ENCODE data around the gene DNAJC24. TPM values are rescaled to one million over a fixed set of nuclear protein-coding genes. Genes with fewer than 3 reads are reported as not detected.

The DNAJC24 gene
- total and polyA plus RNA-seq, 9 of the 15 experiments (the other 6 are each of a cell fraction or from before 2014, with no cell fraction given) = 12.2 to 31.9 (median 16.9) TPM

DNA sequence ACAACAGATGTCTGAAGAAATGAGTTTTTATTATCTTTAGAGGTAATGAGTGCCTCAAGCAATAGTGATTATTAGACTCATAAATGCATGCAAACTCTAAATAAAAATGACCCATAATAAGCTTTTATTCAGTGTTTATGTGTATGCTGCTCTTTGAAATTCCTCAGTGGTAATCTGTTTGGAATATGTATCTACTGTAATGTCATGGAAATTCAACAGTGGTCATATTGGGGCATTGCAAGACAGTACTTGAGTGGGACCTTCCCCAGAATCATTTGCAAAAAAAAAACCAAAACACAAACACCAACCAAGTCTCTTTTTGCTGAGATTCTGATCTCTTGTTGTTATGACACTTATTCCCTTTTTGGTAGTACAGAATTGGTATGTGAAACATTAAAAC, 35.0 kb downstream of the DNAJC24 start:
- Histone ChIP-seq H3K36me3 (ENCODE audit: control insufficient read depth, insufficient read depth, low read length) (no peaks in the 10 kb centered on the region), H3K27me3 (ENCODE audit: control insufficient read depth in 2 of 2, insufficient read depth in 2 of 2, low read length in 2 of 2) (no peaks in the 10 kb centered on the region), H3K9me1 (ENCODE audit: control insufficient read depth, insufficient read depth, low read length) (no peaks in the 10 kb centered on the region), H3K4me2 (ENCODE audit: insufficient read depth, low read length) (no peak overlapping the region), H3K79me2 (ENCODE audit: control insufficient read depth, insufficient read depth, low read length) (no peaks in the 10 kb centered on the region), H3K4me1 (replicated peaks in 1 of 2; ENCODE audit: control insufficient read depth in 2 of 2, insufficient read depth in 2 of 2, low read length in 2 of 2) (no peaks in the 10 kb centered on the region), H3K27ac (ENCODE audit: extremely low read depth, low read depth, low read length) (no peak overlapping the region), H4K20me1 (replicated peaks; ENCODE audit: control insufficient read depth, insufficient read depth, low read length) (no peaks in the 10 kb centered on the region), H3K9ac (ENCODE audit: insufficient read depth in 1 of 2, low read depth in 2 of 2, low read length in 2 of 2) (no peak overlapping the region), H3K9me3 (replicated peaks; ENCODE audit: control insufficient read depth, insufficient read depth, low read depth, low read length) (no peaks in the 10 kb centered on the region), H3K4me3 (no peak overlapping the region), H2AFZ (ENCODE audit: low read depth, low read length) (no peak overlapping the region)
- in situ Hi-C loops (cut with MboI) (no loop called here), intact Hi-C loops (cut with micrococcal nuclease) (no loop called here)
- no TSS peak for BruUV-seq (replicated peaks)
- ChIA-PET CTCF (ENCODE audit: low intra/inter-chr PET ratio) (no interaction called here), POLR2A (no interaction called here)
- DNase-seq (ENCODE audit: extremely low read depth in 1 of 4, low spot score in 3 of 4) (peak in 1 of 4 experiments; percentile 11), FAIRE-seq (no peak), ATAC-seq (no peak)
- TF ChIP-seq RHOXF2B (CRISPR knock-in tag; conservative IDR thresholded peaks at IDR 0.05) (no peak), ZC3H8 (IDR thresholded peaks at IDR 0.05) (no peak), RBM17 (IDR thresholded peaks at IDR 0.05; ENCODE audit: borderline replicate concordance, low read depth, low read length) (no peak), DIDO1 (tag; IDR thresholded peaks at IDR 0.05; ENCODE audit: low read depth) (no peak), NCOA4 (IDR thresholded peaks at IDR 0.05; ENCODE audit: partially characterized antibody) (no peak)

DNA sequence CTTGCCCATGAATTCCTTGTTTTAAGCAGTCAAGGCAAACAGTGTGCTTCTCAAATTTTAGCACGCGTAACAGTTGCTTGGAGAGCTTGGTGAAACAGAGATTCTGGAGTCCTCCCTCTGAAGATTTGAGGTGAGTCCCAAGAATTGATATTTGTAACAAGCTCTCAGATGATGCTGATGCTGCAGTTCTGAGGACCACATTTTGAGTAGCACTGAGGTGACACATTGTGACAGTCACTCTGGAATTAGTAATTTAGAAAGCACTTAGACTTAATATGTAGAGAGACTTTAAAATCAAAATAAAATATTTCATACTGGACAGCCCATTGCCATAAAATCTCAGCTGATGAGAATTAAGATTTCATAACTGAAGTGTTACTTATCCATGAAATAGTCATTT, 38.5 kb downstream of the DNAJC24 start:
- FAIRE-seq (no peak), ATAC-seq (no peak), DNase-seq (ENCODE audit: extremely low read depth in 1 of 4, low spot score in 3 of 4) (no peak)
- no peak overlapping the region for H3K9ac ChIP-seq (ENCODE audit: insufficient read depth in 1 of 2, low read depth in 2 of 2, low read length in 2 of 2)
- TF ChIP-seq CC2D1A (IDR thresholded peaks at IDR 0.05) (no peak), ZNF316 (IDR thresholded peaks at IDR 0.05) (peak; percentile 26; the same call in 1 of the 2 replicates), TARDBP (IDR thresholded peaks at IDR 0.05) (no peak)
- POLR2A ChIA-PET = no interaction called here
- CTCF ChIA-PET (ENCODE audit: low intra/inter-chr PET ratio) = no interaction called here
- H3K27ac ChIP-seq (ENCODE audit: extremely low read depth, low read depth, low read length) = no peak overlapping the region
- no peak overlapping the region for H3K4me3 ChIP-seq
- intact Hi-C loops (cut with micrococcal nuclease) (no loop called here), in situ Hi-C loops (cut with MboI) (no loop called here)
- no peak overlapping the region for H3K4me2 ChIP-seq (ENCODE audit: insufficient read depth, low read length)
- H3K4me1 ChIP-seq (replicated peaks in 1 of 2; ENCODE audit: control insufficient read depth in 2 of 2, insufficient read depth in 2 of 2, low read length in 2 of 2) = no peaks in the 10 kb centered on the region
- H2AFZ ChIP-seq (ENCODE audit: low read depth, low read length) = no peak overlapping the region
- no peaks in the 10 kb centered on the region for H3K27me3 ChIP-seq (ENCODE audit: control insufficient read depth in 2 of 2, insufficient read depth in 2 of 2, low read length in 2 of 2)
- 100% methylated on average over 2 of the region's 2 CpGs for WGBS (ENCODE audit: insufficient coverage, low coverage, missing lambda C conversion rate)
- H3K9me1 ChIP-seq (ENCODE audit: control insufficient read depth, insufficient read depth, low read length) = no peaks in the 10 kb centered on the region
- H3K36me3 ChIP-seq (ENCODE audit: control insufficient read depth, insufficient read depth, low read length) = 0 out of 3 replicates have a peak, but pooled peaks cover 4% of the 10 kb centered on the region
- no TSS peak for BruUV-seq (replicated peaks)
- no peaks in the 10 kb centered on the region for H3K9me3 ChIP-seq (replicated peaks; ENCODE audit: control insufficient read depth, insufficient read depth, low read depth, low read length)
- H3K79me2 ChIP-seq (ENCODE audit: control insufficient read depth, insufficient read depth, low read length) = no peaks in the 10 kb centered on the region
- no peaks in the 10 kb centered on the region for H4K20me1 ChIP-seq (replicated peaks; ENCODE audit: control insufficient read depth, insufficient read depth, low read length)

All from K562 (cell line).